Urinary bladder (tissue), 4 donors: ENCODE results near the gene CIB1. TPM values are rescaled to one million over a fixed set of nuclear protein-coding genes. Genes with fewer than 3 reads are reported as not detected.

Experiments used
- DNase-seq: peaks from one replicate; pipeline ENCODE4 v3.0.0-alpha.2; 2015; ENCODE audit errors: extremely low spot score
- H3K27ac ChIP-seq: one replicate; pipeline ENCODE4 v1.5.1; 2013; ENCODE audit warnings: low read depth, mild to moderate bottlenecking, moderate library complexity
- H3K36me3 ChIP-seq: one replicate; pipeline ENCODE4 v1.6.1; 2013; ENCODE audit warnings: mild to moderate bottlenecking, moderate library complexity; ENCODE audit not compliant: insufficient read depth
- H3K4me1 ChIP-seq: one replicate; pipeline ENCODE4 v1.6.1; 2013; ENCODE audit warnings: mild to moderate bottlenecking, moderate library complexity; ENCODE audit not compliant: insufficient read depth
- H3K4me3 ChIP-seq: one replicate; pipeline ENCODE4 v1.5.1; 2013; ENCODE audit warnings: low read depth, low read length
- WGBS: extraction: QIAGEN DNeasy Blood & Tissue Kit; methylation state at CpG from one replicate; pipeline ENCODE4 v1.1.7; 2013; 5-methylcytosine and 5-hydroxymethylcytosine counted together
- polyA plus RNA-seq: library from polyadenylated mRNA; stranded (reverse); fragments of 200-250 nt; gene quantifications from one replicate; pipeline ENCODE4 v1.2.3, GENCODE V29; 2013
- total RNA-seq: library from RNA; depleted of rRNA; stranded (reverse); fragments of >200 nt; gene quantifications from one replicate; pipeline ENCODE4 v1.2.3, GENCODE V29; 2014
- donor health status: healthy with polysubstance abuse.
- donor health status: healthy.

The CIB1 gene
- total and polyA plus RNA-seq, 2 donors, result 17.9 to 84.7 TPM

GRCh38 chr15:90205050-90205848 is 28.5 kb downstream of the CIB1 start:
- Histone ChIP-seq H3K4me3 (no peak overlapping the region), H3K36me3 (no peaks in the 10 kb centered on the region), H3K4me1 (no peaks in the 10 kb centered on the region), H3K27ac (no peak overlapping the region)
- WGBS, result 84% methylated on average over 10 of the region's 10 CpGs
- no peak for DNase-seq

- 78% methylated on average over 8 of the region's 8 CpGs for WGBS
- DNase-seq, result no peak
- H3K36me3 ChIP-seq, result no peaks in the 10 kb centered on the region
- H3K27ac ChIP-seq, result no peak overlapping the region
- H3K4me3 ChIP-seq, result no peak overlapping the region
- H3K4me1 ChIP-seq, result no peaks in the 10 kb centered on the region
Measured at GRCh38 chr15:90203922-90204321, 29.8 kb downstream of the CIB1 start.

- DNase-seq, result no peak
- Histone ChIP-seq H3K4me3 (no peak overlapping the region), H3K36me3 (no peaks in the 10 kb centered on the region), H3K4me1 (no peaks in the 10 kb centered on the region), H3K27ac (no peak overlapping the region)
- 98% methylated on average over 7 of the region's 7 CpGs for whole genome bisulfite sequencing
Measured at GRCh38 chr15:90203473-90203872, 30.3 kb downstream of the CIB1 start.

GRCh38 chr15:90202929-90203328 is 30.8 kb downstream of the CIB1 start:
- Histone ChIP-seq H3K4me3 (no peak overlapping the region), H3K36me3 (no peaks in the 10 kb centered on the region), H3K27ac (no peak overlapping the region), H3K4me1 (no peaks in the 10 kb centered on the region)
- 83% methylated on average over 4 of the region's 4 CpGs for WGBS
- no peak for DNase-seq

- WGBS, result 6% methylated on average over 25 of the region's 25 CpGs
- H3K27ac ChIP-seq, result peak overlapping the region; percentile 80
- no peak for DNase-seq
- peak overlapping the region; percentile 90 for H3K4me3 ChIP-seq
- no peaks in the 10 kb centered on the region for H3K36me3 ChIP-seq
- H3K4me1 ChIP-seq, result no peaks in the 10 kb centered on the region
Measured at GRCh38 chr15:90201944-90202375, 31.8 kb downstream of the CIB1 start.

- peak within 1 kb of the TSS; percentile 80 for H3K27ac ChIP-seq
- DNase-seq, result no peak
Measured at GRCh38 chr15:90201130-90201943, 32.4 kb downstream of the CIB1 start, which contains the start of gene SEMA4B. Gene SEMA4B (plus strand): TSS chr15:90201330. CDS start chr15:90201579, 249 bp downstream.

GRCh38 chr15:90200534-90201129 is 33.1 kb downstream of the CIB1 start:
- Histone ChIP-seq H3K36me3 (no peaks in the 10 kb centered on the region), H3K4me3 (peak overlapping the region; percentile 90), H3K27ac (peak overlapping the region; percentile 80), H3K4me1 (no peaks in the 10 kb centered on the region)
- 11% methylated on average over 24 of the region's 24 CpGs for WGBS
- no peak for DNase-seq

More at GRCh38 chr15:90201130-90201943, 32.4 kb downstream of the CIB1 start, which contains the start of gene SEMA4B:
- H3K4me1 ChIP-seq, result no peaks in the 10 kb centered on the region
- WGBS, result under 1% methylated on average over 85 of the region's 88 CpGs
- no peaks in the 10 kb centered on the region for H3K36me3 ChIP-seq
- H3K4me3 ChIP-seq, result peak within 1 kb of the TSS; percentile 90

GRCh38 chr15:90194655-90195054 is 39.1 kb downstream of the CIB1 start:
- Histone ChIP-seq H3K4me3 (no peak overlapping the region), H3K36me3 (no peaks in the 10 kb centered on the region), H3K27ac (no peak overlapping the region), H3K4me1 (no peaks in the 10 kb centered on the region)
- no peak for DNase-seq
- 97% methylated on average over 2 of the region's 2 CpGs for WGBS

GRCh38 chr15:90192961-90193786 is 40.6 kb downstream of the CIB1 start:
- H3K36me3 ChIP-seq, result no peaks in the 10 kb centered on the region
- no peaks in the 10 kb centered on the region for H3K4me1 ChIP-seq
- DNase-seq, result no peak
- H3K4me3 ChIP-seq, result no peak overlapping the region
- H3K27ac ChIP-seq, result peak overlapping the region; percentile 65
- 33% methylated on average over 16 of the region's 16 CpGs for WGBS

GRCh38 chr15:90191794-90192509 is 41.8 kb downstream of the CIB1 start:
- WGBS, result 27% methylated on average over 7 of the region's 7 CpGs
- Histone ChIP-seq H3K36me3 (no peaks in the 10 kb centered on the region), H3K4me3 (no peak overlapping the region), H3K27ac (peak overlapping the region; percentile 51), H3K4me1 (no peaks in the 10 kb centered on the region)
- DNase-seq, result peak; percentile 62

GRCh38 chr15:90191344-90191687 is 42.4 kb downstream of the CIB1 start:
- DNase-seq, result no peak
- peak overlapping the region; percentile 34 for H3K27ac ChIP-seq
- 73% methylated on average over 3 of the region's 3 CpGs for WGBS
- no peaks in the 10 kb centered on the region for H3K4me1 ChIP-seq
- no peak overlapping the region for H3K4me3 ChIP-seq
- no peaks in the 10 kb centered on the region for H3K36me3 ChIP-seq

- H3K27ac ChIP-seq, result peak overlapping the region; percentile 70
- no peaks in the 10 kb centered on the region for H3K4me1 ChIP-seq
- peak; percentile 48 for DNase-seq
- 89% methylated on average over 10 of the region's 10 CpGs for WGBS
- no peak overlapping the region for H3K4me3 ChIP-seq
- no peaks in the 10 kb centered on the region for H3K36me3 ChIP-seq
Measured at GRCh38 chr15:90190606-90191343, 43.0 kb downstream of the CIB1 start.
